HEK293T (cell line): ENCODE data around the gene ZSCAN22.

Experiments
- CTBP1 ChIP-seq: fragments of 450-650 bp; IDR thresholded peaks from 2 replicates; pipeline ENCODE4 v1.6.1; 2016; ENCODE audit warnings: borderline replicate concordance
- FOXK2 ChIP-seq: fragments of 450-650 bp; IDR thresholded peaks from 2 replicates; pipeline ENCODE4 v1.6.1; 2016; ENCODE audit warnings: mild to moderate bottlenecking
- FOXM1 ChIP-seq: fragments of 450-650 bp; IDR thresholded peaks from 2 replicates; pipeline ENCODE4 v1.6.1; 2017; ENCODE audit warnings: mild to moderate bottlenecking, borderline replicate concordance
- HDGF ChIP-seq: fragments of 450-650 bp; IDR thresholded peaks from 2 replicates; pipeline ENCODE4 v1.6.1; 2017; ENCODE audit warnings: antibody characterized with exemption, borderline replicate concordance
- LEF1 ChIP-seq: fragments of 450-650 bp; IDR thresholded peaks from 2 replicates; pipeline ENCODE4 v1.6.1; 2017; ENCODE audit warnings: mild to moderate bottlenecking, borderline replicate concordance
- PKNOX1 ChIP-seq: fragments of 450-650 bp; IDR thresholded peaks from 2 replicates; pipeline ENCODE4 v1.6.1; 2016
- SP1 ChIP-seq: fragments of 450-650 bp; IDR thresholded peaks from 2 replicates; pipeline ENCODE4 v1.6.1; 2017
- SUZ12 ChIP-seq: fragments of 450-650 bp; IDR thresholded peaks from 2 replicates; pipeline ENCODE4 v1.6.1; 2016; ENCODE audit warnings: mild to moderate bottlenecking
- TARDBP ChIP-seq: fragments of 450-650 bp; IDR thresholded peaks from 2 replicates; pipeline ENCODE4 v1.6.1; 2016

GRCh38 chr19:58332697-58333096 lies 5.9 kb downstream of the ZSCAN22 start:
- TF ChIP-seq SUZ12 (no peak), CTBP1 (no peak), HDGF (no peak), SP1 (no peak), LEF1 (no peak), FOXK2 (no peak), PKNOX1 (no peak), TARDBP (no peak), FOXM1 (no peak)
